ENCODE data around the gene IMP4. TPM values are rescaled to one million over a fixed set of nuclear protein-coding genes. Genes with fewer than 3 reads are reported as not detected.

Gene IMP4
- polyA plus RNA-seq, 1 donor (not counting 4 experiments of a cell fraction or from before 2014, with no cell fraction given): 75.8 TPM

DNA sequence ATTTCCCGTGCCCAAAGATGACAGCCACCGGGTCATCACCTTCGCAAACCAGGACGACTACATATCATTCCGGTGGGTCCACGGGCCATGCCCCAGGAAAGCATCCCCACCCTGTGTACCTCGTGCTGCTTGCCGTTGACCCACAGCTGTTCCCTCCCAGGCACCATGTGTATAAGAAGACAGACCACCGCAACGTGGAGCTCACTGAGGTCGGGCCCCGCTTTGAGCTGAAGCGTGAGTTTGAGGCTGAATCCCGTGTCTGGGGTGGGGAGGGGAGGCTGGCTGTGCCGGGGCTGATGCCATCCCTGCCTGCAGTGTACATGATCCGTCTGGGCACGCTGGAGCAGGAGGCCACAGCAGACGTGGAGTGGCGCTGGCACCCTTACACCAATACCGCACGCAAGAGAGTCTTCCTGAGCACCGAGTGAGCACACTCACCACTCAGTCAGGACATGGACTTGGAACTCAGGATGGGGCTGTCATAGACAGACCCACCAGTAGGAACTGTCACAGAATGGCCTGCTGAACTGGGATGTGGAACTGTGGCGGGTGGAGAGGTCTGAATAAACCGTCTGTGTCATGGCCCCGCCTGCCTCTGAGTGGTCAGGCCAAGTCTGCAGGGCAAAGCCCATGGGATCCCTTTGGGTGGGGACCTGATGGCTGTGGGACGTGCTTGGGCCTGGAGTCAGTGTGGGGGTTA lies 3.5 kb downstream of the IMP4 start:
- TF ChIP-seq EZH2 (IDR thresholded peaks at IDR 0.05; ENCODE audit: low read length): no peak
- TF ChIP-seq, protein P1, sequence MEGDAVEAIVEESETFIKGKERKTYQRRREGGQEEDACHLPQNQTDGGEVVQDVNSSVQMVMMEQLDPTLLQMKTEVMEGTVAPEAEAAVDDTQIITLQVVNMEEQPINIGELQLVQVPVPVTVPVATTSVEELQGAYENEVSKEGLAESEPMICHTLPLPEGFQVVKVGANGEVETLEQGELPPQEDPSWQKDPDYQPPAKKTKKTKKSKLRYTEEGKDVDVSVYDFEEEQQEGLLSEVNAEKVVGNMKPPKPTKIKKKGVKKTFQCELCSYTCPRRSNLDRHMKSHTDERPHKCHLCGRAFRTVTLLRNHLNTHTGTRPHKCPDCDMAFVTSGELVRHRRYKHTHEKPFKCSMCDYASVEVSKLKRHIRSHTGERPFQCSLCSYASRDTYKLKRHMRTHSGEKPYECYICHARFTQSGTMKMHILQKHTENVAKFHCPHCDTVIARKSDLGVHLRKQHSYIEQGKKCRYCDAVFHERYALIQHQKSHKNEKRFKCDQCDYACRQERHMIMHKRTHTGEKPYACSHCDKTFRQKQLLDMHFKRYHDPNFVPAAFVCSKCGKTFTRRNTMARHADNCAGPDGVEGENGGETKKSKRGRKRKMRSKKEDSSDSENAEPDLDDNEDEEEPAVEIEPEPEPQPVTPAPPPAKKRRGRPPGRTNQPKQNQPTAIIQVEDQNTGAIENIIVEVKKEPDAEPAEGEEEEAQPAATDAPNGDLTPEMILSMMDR (optimal IDR thresholded peaks at IDR 0.05 in 1 of 3, IDR thresholded peaks at IDR 0.05 in 1 of 3, conservative IDR thresholded peaks at IDR 0.05 in 1 of 3; ENCODE audit: extremely low read depth in 1 of 3, insufficient read depth in 2 of 3, low read length in 3 of 3): no peak
- DNase-seq (ENCODE audit: low read depth, low spot score) (no peak), FAIRE-seq (no peak)
- H3K27ac ChIP-seq (ENCODE audit: control insufficient read depth, insufficient read depth, low read length): no peak overlapping the region
- no peak overlapping the region for H3K9ac ChIP-seq (ENCODE audit: control insufficient read depth, extremely low read depth, insufficient read depth, low read length)
- H2AFZ ChIP-seq (ENCODE audit: control insufficient read depth, low read length): no peak overlapping the region
- H3K4me1 ChIP-seq (ENCODE audit: control insufficient read depth, extremely low read depth, insufficient read depth, low read length): peaks cover 6% of the 10 kb centered on the region
- no peak overlapping the region for H3K4me3 ChIP-seq (ENCODE audit: control insufficient read depth in 2 of 3, extremely low read depth in 1 of 3, insufficient read depth in 2 of 3, low read depth in 1 of 3, low read length in 3 of 3)
- no peaks in the 10 kb centered on the region for H3K9me1 ChIP-seq (ENCODE audit: control insufficient read depth, extremely low read depth, insufficient read depth, low read length)
- H3K79me2 ChIP-seq (ENCODE audit: control insufficient read depth, insufficient read depth, low read length): peaks cover 39% of the 10 kb centered on the region
- peaks cover 26 to 37% of the 10 kb centered on the region in 2 experiments for H3K36me3 ChIP-seq (ENCODE audit: control insufficient read depth in 2 of 2, extremely low read depth in 1 of 2, insufficient read depth in 2 of 2, low read length in 2 of 2)
- dilution Hi-C loops (cut with MboI; ENCODE audit: extremely low pct_ligation_motif_present, low sequenced_read_pairs): no loop called here
- no peaks in the 10 kb centered on the region for H3K9me3 ChIP-seq (ENCODE audit: control insufficient read depth, low read depth, low read length)
- no peaks in the 10 kb centered on the region for H3K27me3 ChIP-seq (ENCODE audit: control insufficient read depth, extremely low read depth, insufficient read depth, low read length)
- H4K20me1 ChIP-seq (ENCODE audit: control insufficient read depth, extremely low read depth, insufficient read depth, low read length): no peaks in the 10 kb centered on the region
- H3K4me2 ChIP-seq (ENCODE audit: control insufficient read depth, extremely low read depth, insufficient read depth, low read depth, low read length): no peak overlapping the region

DNA sequence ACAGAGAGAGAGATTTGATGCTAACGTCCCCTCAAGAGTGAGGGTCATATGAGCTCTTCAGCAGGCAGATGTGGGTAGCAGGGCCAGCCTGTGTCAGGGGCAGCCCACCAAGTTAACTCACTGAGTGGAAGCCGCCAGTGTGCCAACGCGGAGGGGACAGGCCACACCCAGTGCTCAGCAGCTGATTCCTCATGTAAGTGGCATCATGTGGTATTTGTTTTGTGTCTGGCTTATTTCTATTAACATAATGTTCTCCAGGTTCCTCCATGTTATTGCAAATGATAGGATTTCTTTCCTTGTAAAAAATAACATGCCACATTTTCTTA lies 4.0 kb downstream of the IMP4 start:
- Histone ChIP-seq H3K4me1 (ENCODE audit: control insufficient read depth, extremely low read depth, insufficient read depth, low read length) (peaks cover 5% of the 10 kb centered on the region), H3K27ac (ENCODE audit: control insufficient read depth, insufficient read depth, low read length) (no peak overlapping the region), H3K79me2 (ENCODE audit: control insufficient read depth, insufficient read depth, low read length) (peaks cover 39% of the 10 kb centered on the region), H3K36me3 (ENCODE audit: control insufficient read depth in 2 of 2, extremely low read depth in 1 of 2, insufficient read depth in 2 of 2, low read length in 2 of 2) (peaks cover 27 to 37% of the 10 kb centered on the region in 2 experiments), H3K9me3 (ENCODE audit: control insufficient read depth, low read depth, low read length) (no peaks in the 10 kb centered on the region), H3K4me3 (ENCODE audit: control insufficient read depth in 2 of 3, extremely low read depth in 1 of 3, insufficient read depth in 2 of 3, low read depth in 1 of 3, low read length in 3 of 3) (no peak overlapping the region), H2AFZ (ENCODE audit: control insufficient read depth, low read length) (no peak overlapping the region), H3K9ac (ENCODE audit: control insufficient read depth, extremely low read depth, insufficient read depth, low read length) (no peak overlapping the region), H3K4me2 (ENCODE audit: control insufficient read depth, extremely low read depth, insufficient read depth, low read depth, low read length) (no peak overlapping the region), H3K27me3 (ENCODE audit: control insufficient read depth, extremely low read depth, insufficient read depth, low read length) (no peaks in the 10 kb centered on the region), H4K20me1 (ENCODE audit: control insufficient read depth, extremely low read depth, insufficient read depth, low read length) (no peaks in the 10 kb centered on the region), H3K9me1 (ENCODE audit: control insufficient read depth, extremely low read depth, insufficient read depth, low read length) (no peaks in the 10 kb centered on the region)
- dilution Hi-C loops (cut with MboI; ENCODE audit: extremely low pct_ligation_motif_present, low sequenced_read_pairs): no loop called here
- DNase-seq (ENCODE audit: low read depth, low spot score): no peak
- no peak for FAIRE-seq
- TF ChIP-seq, protein P1 (optimal IDR thresholded peaks at IDR 0.05 in 1 of 3, IDR thresholded peaks at IDR 0.05 in 1 of 3, conservative IDR thresholded peaks at IDR 0.05 in 1 of 3; ENCODE audit: extremely low read depth in 1 of 3, insufficient read depth in 2 of 3, low read length in 3 of 3): no peak
- TF ChIP-seq EZH2 (IDR thresholded peaks at IDR 0.05; ENCODE audit: low read length): no peak

Data from keratinocyte (primary cell).